Uterus (tissue), 4 donors: ENCODE results near the gene TXN2. TPM values are rescaled to one million over a fixed set of nuclear protein-coding genes. Genes with fewer than 3 reads are reported as not detected.

ENCODE experiments used
- DNase-seq, 2 donors: peaks; one replicate each; pipeline ENCODE4 v3.0.0-alpha.2; 2019 to 2020
- H3K27ac ChIP-seq, 2 donors: fragments of 200-600 bp; sonication (generic); 1 replicate in 1 of 2; 2 replicates in 1 of 2; pipeline ENCODE4 v1.5.1; 2016 to 2018
- H3K27me3 ChIP-seq, 2 donors: fragments of 200-600 bp; sonication (generic); one replicate each; pipeline ENCODE4 v1.5.1; 2018 to 2019; ENCODE audit warnings: control low read depth in 1 of 2
- H3K36me3 ChIP-seq, 2 donors: fragments of 200-600 bp; sonication (generic); one replicate each; pipeline ENCODE4 v1.5.1; 2019; ENCODE audit warnings: control low read depth in 1 of 2
- H3K4me1 ChIP-seq, 2 donors: fragments of 200-600 bp; sonication (generic); one replicate each; pipeline ENCODE4 v1.5.1; 2018 to 2019; ENCODE audit warnings: control low read depth in 1 of 2
- H3K4me3 ChIP-seq, 2 donors: fragments of 200-600 bp; sonication (generic); 1 replicate in 1 of 2; 2 replicates in 1 of 2; pipeline ENCODE4 v1.5.1; 2018 to 2019; ENCODE audit warnings: mild to moderate bottlenecking in 1 of 2
- H3K9me3 ChIP-seq, 2 donors: fragments of 200-600 bp; sonication (generic); one replicate each; pipeline ENCODE4 v1.5.1; 2019; ENCODE audit warnings: control low read depth in 1 of 2
- POLR2A ChIP-seq, 2 donors: fragments of 450-650 bp; IDR thresholded peaks; one replicate each; pipeline ENCODE4 v1.6.1; 2016; ENCODE audit warnings: antibody characterized with exemption in 2 of 2, mild to moderate bottlenecking in 1 of 2, moderate library complexity in 1 of 2
- intact Hi-C: fragments of 100-400 bp; cut with DNase I; formaldehyde crosslinking; loops from one replicate; pipeline ENCODE4 v1.15.1; 2023; ENCODE audit warnings: low total_unique reads
- total RNA-seq, 4 donors: library from RNA; depleted of rRNA in 3 of 4; stranded (reverse); fragments of >200 nt in 3 of 4; gene quantifications; one replicate each; pipeline versions ENCODE4 v1.1.0 to v1.2.4, GENCODE V29; 2014 to 2023
- TF ChIP-seq, protein P1 (sequence below), 4 experiments: fragments of 200-600 bp in 2 of 4; fragments of 450-650 bp in 2 of 4; sonication (generic) in 2 of 4; IDR thresholded peaks; one replicate each; pipeline ENCODE4 v1.5.1; 2016 to 2019; ENCODE audit warnings: antibody characterized with exemption in 4 of 4, mild to moderate bottlenecking in 2 of 4, moderate library complexity in 1 of 4
- donor health status: DM: yes; HTN: yes; CAD: no.

The TXN2 gene, protein sequence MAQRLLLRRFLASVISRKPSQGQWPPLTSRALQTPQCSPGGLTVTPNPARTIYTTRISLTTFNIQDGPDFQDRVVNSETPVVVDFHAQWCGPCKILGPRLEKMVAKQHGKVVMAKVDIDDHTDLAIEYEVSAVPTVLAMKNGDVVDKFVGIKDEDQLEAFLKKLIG
- total RNA-seq, result 10 to 100 TPM; 14.4 to 56.4 (median 17.8) TPM

GRCh38 chr22:36481393-36482168 lies at the start of gene TXN2:
TXN2 (minus strand) TSS chr22:36481640; CDS start chr22:36480837, 803 bp downstream.
- H3K27ac ChIP-seq, result peak within 1 kb of the TSS; percentile 99 to 100
- TF ChIP-seq, protein P1, sequence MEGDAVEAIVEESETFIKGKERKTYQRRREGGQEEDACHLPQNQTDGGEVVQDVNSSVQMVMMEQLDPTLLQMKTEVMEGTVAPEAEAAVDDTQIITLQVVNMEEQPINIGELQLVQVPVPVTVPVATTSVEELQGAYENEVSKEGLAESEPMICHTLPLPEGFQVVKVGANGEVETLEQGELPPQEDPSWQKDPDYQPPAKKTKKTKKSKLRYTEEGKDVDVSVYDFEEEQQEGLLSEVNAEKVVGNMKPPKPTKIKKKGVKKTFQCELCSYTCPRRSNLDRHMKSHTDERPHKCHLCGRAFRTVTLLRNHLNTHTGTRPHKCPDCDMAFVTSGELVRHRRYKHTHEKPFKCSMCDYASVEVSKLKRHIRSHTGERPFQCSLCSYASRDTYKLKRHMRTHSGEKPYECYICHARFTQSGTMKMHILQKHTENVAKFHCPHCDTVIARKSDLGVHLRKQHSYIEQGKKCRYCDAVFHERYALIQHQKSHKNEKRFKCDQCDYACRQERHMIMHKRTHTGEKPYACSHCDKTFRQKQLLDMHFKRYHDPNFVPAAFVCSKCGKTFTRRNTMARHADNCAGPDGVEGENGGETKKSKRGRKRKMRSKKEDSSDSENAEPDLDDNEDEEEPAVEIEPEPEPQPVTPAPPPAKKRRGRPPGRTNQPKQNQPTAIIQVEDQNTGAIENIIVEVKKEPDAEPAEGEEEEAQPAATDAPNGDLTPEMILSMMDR (IDR thresholded peaks at IDR 0.05), result peak in 2 of 4 experiments; percentile 14 to 25
- TF ChIP-seq POLR2A (IDR thresholded peaks at IDR 0.05), result peak; percentile 78 to 84
- peak within 1 kb of the TSS; percentile 89 to 95 for H3K4me3 ChIP-seq
- no peaks in the 10 kb centered on the region for H3K36me3 ChIP-seq
- DNase-seq, result peak; percentile 96 to 98
- H3K27me3 ChIP-seq, result no peaks in the 10 kb centered on the region
- intact Hi-C loops, result no loop called here
- H3K4me1 ChIP-seq, result peaks cover 0 to 7% of the 10 kb centered on the region in 2 donors
- H3K9me3 ChIP-seq, result no peaks in the 10 kb centered on the region

DNA sequence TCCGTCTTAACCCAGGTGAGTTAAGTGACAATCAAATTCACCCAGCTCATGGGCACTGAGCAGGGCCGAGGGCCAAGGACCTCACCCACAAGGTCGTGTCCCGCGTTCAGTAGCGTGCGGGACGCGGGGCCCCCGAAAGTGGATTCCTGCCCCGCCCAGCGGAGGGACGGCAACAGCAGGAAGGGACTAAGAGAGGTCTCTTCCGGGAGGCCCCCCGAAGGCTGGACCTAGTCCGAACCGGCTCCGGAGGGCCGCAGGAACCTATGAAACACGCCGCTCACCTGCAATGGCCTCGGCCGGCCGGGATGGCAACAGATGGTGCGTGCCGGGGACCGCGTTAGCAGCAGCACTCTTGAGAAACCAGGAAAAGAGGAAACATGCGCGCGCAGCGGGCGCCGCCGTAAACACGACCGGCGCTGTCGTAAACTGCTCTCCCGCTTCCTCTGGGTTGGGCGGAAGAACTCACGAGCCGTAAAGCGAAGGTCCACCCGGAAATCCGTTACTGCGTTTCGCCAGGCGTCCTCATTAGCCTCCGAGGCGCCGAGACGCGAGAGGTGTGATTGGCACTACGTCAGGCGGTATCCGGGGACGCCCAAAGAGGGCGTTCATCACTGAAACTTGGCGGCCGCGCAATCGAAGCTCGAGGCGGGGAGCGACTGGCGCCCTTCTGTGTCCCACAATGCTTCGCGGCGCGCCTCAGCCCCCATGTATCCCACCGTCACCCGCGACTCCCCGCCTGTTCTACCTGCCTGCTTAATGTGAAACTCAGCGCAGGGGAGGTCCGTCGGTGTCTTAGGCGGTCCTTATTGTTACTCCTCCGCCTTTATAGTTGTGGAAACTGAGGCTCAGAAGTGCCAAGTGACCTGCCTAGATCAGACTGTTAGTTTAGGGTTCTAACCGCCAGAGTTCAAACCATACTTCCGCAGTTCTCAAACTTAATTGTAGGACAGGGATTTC lies 47.6 kb upstream of the TXN2 start, which contains the start of gene EIF3D:
Gene EIF3D (minus strand): TSS at position 372 of the 957 bp plus-strand sequence. CDS start 3,045 bp downstream, outside the sequence.
- intact Hi-C loops, result no loop called here
- peak; percentile 99 for DNase-seq
- H3K4me3 ChIP-seq, result peak within 1 kb of the TSS; percentile 79 to 81
- no peaks in the 10 kb centered on the region for H3K4me1 ChIP-seq
- no peaks in the 10 kb centered on the region for H3K9me3 ChIP-seq
- peak; percentile 47 to 77 for TF ChIP-seq POLR2A (IDR thresholded peaks at IDR 0.05)
- TF ChIP-seq, protein P1 (IDR thresholded peaks at IDR 0.05), result peak in 2 of 4 experiments; percentile 19 to 20
- no peaks in the 10 kb centered on the region for H3K36me3 ChIP-seq
- H3K27me3 ChIP-seq, result peaks cover 0 to 4% of the 10 kb centered on the region in 2 donors
- peak within 1 kb of the TSS; percentile 90 to 97 for H3K27ac ChIP-seq

GRCh38 chr22:36528341-36528740 lies 46.9 kb upstream of the TXN2 start:
- intact Hi-C loops, result no loop called here
- no peaks in the 10 kb centered on the region for H3K9me3 ChIP-seq
- no peak for DNase-seq
- H3K4me1 ChIP-seq, result no peaks in the 10 kb centered on the region
- H3K36me3 ChIP-seq, result no peaks in the 10 kb centered on the region
- peak overlapping the region; percentile 79 to 81 for H3K4me3 ChIP-seq
- no peak for TF ChIP-seq POLR2A (IDR thresholded peaks at IDR 0.05)
- TF ChIP-seq, protein P1 (IDR thresholded peaks at IDR 0.05), result no peak
- peak overlapping the region; percentile 90 to 97 for H3K27ac ChIP-seq
- peaks cover 0 to 4% of the 10 kb centered on the region in 2 donors for H3K27me3 ChIP-seq

DNA sequence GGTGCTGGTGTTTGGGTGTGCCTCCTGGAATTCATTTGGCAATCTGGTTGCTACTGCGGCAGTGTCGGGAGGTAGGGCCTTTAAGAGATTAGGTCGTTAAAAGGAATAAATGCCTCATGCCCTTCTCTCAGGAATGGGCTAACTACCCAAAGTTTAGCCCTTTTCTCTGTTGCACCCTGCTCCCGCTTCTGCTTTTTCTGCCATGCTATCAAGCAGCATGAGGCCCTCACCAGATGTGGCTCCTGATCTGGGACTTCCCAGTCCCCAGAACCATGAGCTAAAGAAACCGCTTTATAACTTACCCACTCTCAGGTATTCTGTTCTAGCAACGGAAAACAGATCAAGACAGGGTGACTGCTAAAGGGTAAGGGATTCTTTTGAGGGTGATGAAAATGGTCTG lies 41.2 kb upstream of the TXN2 start:
- Histone ChIP-seq H3K27ac (no peak overlapping the region), H3K9me3 (no peaks in the 10 kb centered on the region), H3K36me3 (no peaks in the 10 kb centered on the region), H3K27me3 (no peaks in the 10 kb centered on the region), H3K4me3 (no peak overlapping the region), H3K4me1 (no peaks in the 10 kb centered on the region)
- DNase-seq, result no peak
- intact Hi-C loops, result no loop called here
- TF ChIP-seq, protein P1 (IDR thresholded peaks at IDR 0.05), result no peak
- no peak for TF ChIP-seq POLR2A (IDR thresholded peaks at IDR 0.05)
